Astrocyte (in vitro differentiated cells and primary cell): ENCODE results near the gene ZC3H12C. TPM values are rescaled to one million over a fixed set of nuclear protein-coding genes. Genes with fewer than 3 reads are reported as not detected.
A peak's percentile ranks its signal among the peaks of the same experiment; 100 is the strongest.

Source experiments
- DNase-seq: peaks from one replicate; pipeline ENCODE4 v3.0.0-alpha.2; 2010; ENCODE audit warnings: low read depth
- FAIRE-seq: peaks from 2 replicates; lab custom pipeline; 2011; peaks lifted over from hg19 to GRCh38; lab: Jason Lieb, UNC
- H2AFZ ChIP-seq: 2 replicates; pipeline ENCODE4 v1.6.0; 2012; ENCODE audit warnings: low read depth, low read length, inconsistent platforms
- H3K27ac ChIP-seq: 2 replicates; pipeline ENCODE4 v1.5.1; 2011; ENCODE audit warnings: low read depth, low read length, inconsistent platforms
- H3K27me3 ChIP-seq: 2 replicates; pipeline ENCODE4 v1.6.0; 2011; ENCODE audit warnings: low read length, inconsistent platforms; ENCODE audit not compliant: insufficient read depth
- H3K36me3 ChIP-seq: 2 replicates; pipeline ENCODE4 v1.5.1; 2011; ENCODE audit warnings: low read length, inconsistent platforms; ENCODE audit not compliant: insufficient read depth
- H3K4me1 ChIP-seq: 2 replicates; pipeline ENCODE4 v1.5.1; 2011; ENCODE audit warnings: low read length, inconsistent platforms; ENCODE audit not compliant: insufficient read depth
- H3K4me2 ChIP-seq: 2 replicates; pipeline ENCODE4 v1.6.0; 2012; ENCODE audit warnings: low read length, inconsistent platforms
- H3K4me3 ChIP-seq: 2 replicates; pipeline ENCODE4 v1.5.1; 2011; ENCODE audit warnings: low read depth, mild to moderate bottlenecking, low read length, inconsistent platforms; ENCODE audit not compliant: insufficient read depth
- H3K79me2 ChIP-seq: 2 replicates; pipeline ENCODE4 v1.6.0; 2012; ENCODE audit warnings: mild to moderate bottlenecking, low read length, inconsistent platforms; ENCODE audit not compliant: insufficient read depth
- H3K9ac ChIP-seq: 2 replicates; pipeline ENCODE4 v1.6.0; 2012; ENCODE audit warnings: mild to moderate bottlenecking, low read length, inconsistent platforms
- H3K9me3 ChIP-seq: 2 replicates; pipeline ENCODE4 v1.5.1; 2012; ENCODE audit warnings: low read depth, mild to moderate bottlenecking, low read length, inconsistent platforms; ENCODE audit not compliant: insufficient read depth
- H4K20me1 ChIP-seq: 2 replicates; pipeline ENCODE4 v1.6.0; 2012; ENCODE audit warnings: low read length, inconsistent platforms; ENCODE audit not compliant: insufficient read depth
- H3K27ac Mint-ChIP-seq: one replicate; pipeline ENCODE4 v1.8.0; 2021; ENCODE audit warnings: mild to moderate bottlenecking, mixed read lengths; ENCODE audit not compliant: unreplicated experiment
- H3K27me3 Mint-ChIP-seq: one replicate; pipeline ENCODE4 v1.8.0; 2021; ENCODE audit warnings: low read depth, mixed read lengths; ENCODE audit not compliant: unreplicated experiment
- H3K36me3 Mint-ChIP-seq: one replicate; pipeline ENCODE4 v1.8.0; 2021; ENCODE audit warnings: low read depth, mixed read lengths; ENCODE audit not compliant: unreplicated experiment
- H3K4me1 Mint-ChIP-seq: one replicate; pipeline ENCODE4 v1.8.0; 2021; ENCODE audit warnings: low read depth, mixed read lengths; ENCODE audit not compliant: unreplicated experiment
- H3K4me3 Mint-ChIP-seq: one replicate; pipeline ENCODE4 v1.8.0; 2021; ENCODE audit warnings: mild to moderate bottlenecking, moderate library complexity, mixed read lengths; ENCODE audit not compliant: unreplicated experiment
- H3K9me3 Mint-ChIP-seq: one replicate; pipeline ENCODE4 v1.8.0; 2021; ENCODE audit warnings: mild to moderate bottlenecking, mixed read lengths; ENCODE audit not compliant: unreplicated experiment
- EZH2 ChIP-seq: IDR thresholded peaks from 2 replicates; pipeline ENCODE4 v1.6.1; 2012; ENCODE audit warnings: mild to moderate bottlenecking, low read length, inconsistent platforms; ENCODE audit not compliant: insufficient read depth
- total RNA-seq: library from RNA; stranded (reverse); gene quantifications from 2 replicates; pipeline ENCODE4 v1.2.1, GENCODE V29; 2021
- TF ChIP-seq, protein P1 (sequence below): IDR thresholded peaks from 2 replicates; pipeline ENCODE4 v1.5.1; 2011; ENCODE audit warnings: low read depth, mild to moderate bottlenecking, inconsistent platforms, low read length, moderate library complexity; ENCODE audit not compliant: insufficient read depth

ZC3H12C gene
- total RNA-seq, 1 donor from 2014 or later, result 12.0 TPM

DNA sequence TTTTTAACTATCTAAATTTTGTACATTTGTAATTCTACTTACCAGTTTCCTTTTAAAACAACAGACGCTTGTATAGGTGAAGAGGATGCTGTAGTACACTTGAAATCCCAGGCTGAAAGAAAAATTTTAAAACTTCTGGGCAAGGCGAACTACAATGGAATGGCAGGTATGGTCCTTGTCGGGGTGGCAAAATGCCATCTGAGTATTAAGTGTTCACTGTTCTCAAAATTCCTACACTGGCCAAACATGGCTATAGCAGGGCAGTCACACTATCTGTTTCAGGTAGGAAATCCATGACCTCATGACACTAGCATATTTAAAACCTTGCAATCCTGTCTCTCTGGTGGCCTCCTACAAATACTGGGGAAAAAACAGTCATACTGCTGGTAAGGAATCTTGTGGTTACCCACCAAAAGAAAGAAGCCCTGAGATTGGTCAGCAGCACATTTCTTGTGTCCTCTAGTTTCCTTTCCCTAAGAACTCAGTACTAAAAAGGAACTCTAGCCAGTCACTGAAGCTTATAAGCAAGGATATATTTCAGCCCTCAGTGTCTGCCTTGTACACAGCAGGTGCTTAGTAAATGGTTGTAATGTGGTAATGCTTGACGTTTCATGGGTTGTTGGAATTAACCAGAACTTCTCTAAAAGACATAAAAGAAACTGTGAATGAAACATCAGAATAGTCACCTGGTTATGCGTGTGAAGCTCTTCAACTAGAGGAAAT lies 5.2 kb upstream of the ZC3H12C start:
- DNase-seq, result peak; percentile 83
- FAIRE-seq, result peak; percentile 32

DNA sequence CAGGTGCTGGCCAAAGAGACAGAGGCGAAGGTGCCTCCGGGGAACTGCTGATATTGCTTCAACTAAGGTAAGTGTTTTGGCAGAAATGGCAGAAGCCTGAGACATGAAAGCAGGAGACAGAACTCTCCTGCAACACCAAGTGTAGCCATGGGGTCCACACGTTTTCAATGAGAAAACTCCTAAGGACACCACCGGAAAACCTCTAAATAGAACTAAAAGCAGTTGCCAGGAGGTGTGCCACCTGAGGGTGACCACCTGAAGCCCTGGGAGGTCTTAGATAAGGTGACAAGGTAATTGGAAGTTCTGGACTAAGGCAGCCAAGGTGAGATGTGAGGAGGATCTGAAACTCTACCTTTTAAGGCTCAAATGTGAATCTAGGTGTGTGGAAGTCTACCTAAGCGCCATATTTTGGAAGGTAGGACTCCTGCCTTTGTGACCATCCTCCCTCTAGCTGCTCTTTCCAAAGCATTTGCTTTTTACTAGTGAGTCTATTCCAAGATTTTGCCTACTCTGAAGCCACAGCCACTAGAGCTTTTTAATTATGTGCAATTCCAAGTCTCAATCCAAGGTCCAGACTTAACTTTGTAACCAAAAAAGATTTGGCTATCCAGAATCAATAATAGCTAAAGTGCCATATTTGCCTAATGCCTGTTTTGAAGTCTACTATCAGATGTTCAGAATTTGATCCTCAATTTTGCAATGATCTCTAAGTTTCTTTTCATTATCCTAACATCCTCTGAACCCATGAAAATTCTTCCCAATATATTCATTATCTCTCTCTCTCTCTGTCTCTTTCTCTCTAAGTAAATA lies 4.5 kb upstream of the ZC3H12C start:
- Mint-ChIP-seq H3K36me3 (no peaks in the 10 kb centered on the region), H3K27ac (peak overlapping the region; percentile 58), H3K4me1 (peaks cover 12% of the 10 kb centered on the region), H3K9me3 (peaks cover 2% of the 10 kb centered on the region), H3K27me3 (peaks cover 2% of the 10 kb centered on the region), H3K4me3 (no peak overlapping the region)
- Histone ChIP-seq H3K9me3 (no peaks in the 10 kb centered on the region), H3K27me3 (no peaks in the 10 kb centered on the region), H3K79me2 (no peaks in the 10 kb centered on the region), H3K4me3 (no peak overlapping the region), H3K9ac (no peak overlapping the region), H3K27ac (no peak overlapping the region), H3K4me1 (no peaks in the 10 kb centered on the region), H2AFZ (no peak overlapping the region), H3K4me2 (peak overlapping the region; percentile 25), H4K20me1 (no peaks in the 10 kb centered on the region), H3K36me3 (no peaks in the 10 kb centered on the region)
- FAIRE-seq, result no peak
- TF ChIP-seq, protein P1, sequence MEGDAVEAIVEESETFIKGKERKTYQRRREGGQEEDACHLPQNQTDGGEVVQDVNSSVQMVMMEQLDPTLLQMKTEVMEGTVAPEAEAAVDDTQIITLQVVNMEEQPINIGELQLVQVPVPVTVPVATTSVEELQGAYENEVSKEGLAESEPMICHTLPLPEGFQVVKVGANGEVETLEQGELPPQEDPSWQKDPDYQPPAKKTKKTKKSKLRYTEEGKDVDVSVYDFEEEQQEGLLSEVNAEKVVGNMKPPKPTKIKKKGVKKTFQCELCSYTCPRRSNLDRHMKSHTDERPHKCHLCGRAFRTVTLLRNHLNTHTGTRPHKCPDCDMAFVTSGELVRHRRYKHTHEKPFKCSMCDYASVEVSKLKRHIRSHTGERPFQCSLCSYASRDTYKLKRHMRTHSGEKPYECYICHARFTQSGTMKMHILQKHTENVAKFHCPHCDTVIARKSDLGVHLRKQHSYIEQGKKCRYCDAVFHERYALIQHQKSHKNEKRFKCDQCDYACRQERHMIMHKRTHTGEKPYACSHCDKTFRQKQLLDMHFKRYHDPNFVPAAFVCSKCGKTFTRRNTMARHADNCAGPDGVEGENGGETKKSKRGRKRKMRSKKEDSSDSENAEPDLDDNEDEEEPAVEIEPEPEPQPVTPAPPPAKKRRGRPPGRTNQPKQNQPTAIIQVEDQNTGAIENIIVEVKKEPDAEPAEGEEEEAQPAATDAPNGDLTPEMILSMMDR, result no peak
- TF ChIP-seq EZH2, result no peak
- DNase-seq, result no peak

More for the DNA sequence above, 5.2 kb upstream of the ZC3H12C start:
- TF ChIP-seq EZH2, result no peak
- TF ChIP-seq, protein P1, result no peak
- Histone ChIP-seq H4K20me1 (no peaks in the 10 kb centered on the region), H3K4me3 (no peak overlapping the region), H3K4me2 (peak overlapping the region; percentile 25), H3K9me3 (no peaks in the 10 kb centered on the region), H2AFZ (no peak overlapping the region), H3K79me2 (no peaks in the 10 kb centered on the region), H3K36me3 (no peaks in the 10 kb centered on the region), H3K27me3 (no peaks in the 10 kb centered on the region), H3K27ac (no peak overlapping the region), H3K4me1 (no peaks in the 10 kb centered on the region), H3K9ac (no peak overlapping the region)
- peak overlapping the region; percentile 7 for H3K27ac Mint-ChIP-seq
- H3K27me3 Mint-ChIP-seq, result peaks cover 2% of the 10 kb centered on the region
- H3K4me1 Mint-ChIP-seq, result peaks cover 12% of the 10 kb centered on the region
- no peak overlapping the region for H3K4me3 Mint-ChIP-seq
- peaks cover 2% of the 10 kb centered on the region for H3K9me3 Mint-ChIP-seq
- no peaks in the 10 kb centered on the region for H3K36me3 Mint-ChIP-seq
